ENCODE data around the gene RPL22L1.
"Not testable (repeated sequence)": the region's sequence is repeated elsewhere in the genome, so short reads cannot be mapped to it uniquely, and the experiment has no call there.

RPL22L1 gene

DNA sequence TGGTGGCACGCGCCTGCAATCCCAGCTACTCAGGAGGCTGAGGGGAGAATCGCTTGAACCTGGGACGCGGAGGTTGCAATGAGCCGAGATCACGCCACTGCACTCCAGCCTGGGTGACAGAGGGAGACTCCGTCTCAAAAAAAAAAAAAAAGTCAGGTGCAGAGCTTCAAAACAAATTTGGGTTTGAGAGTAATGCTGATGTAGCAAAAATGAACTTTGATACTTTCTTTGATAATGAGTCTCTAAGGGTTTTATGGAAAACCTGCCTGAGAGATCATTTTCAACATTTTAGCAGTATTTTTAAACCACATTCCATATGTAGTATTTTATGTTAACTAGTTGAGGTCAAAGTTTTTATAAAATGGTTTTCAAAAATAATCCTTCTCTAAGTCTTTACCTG is 23.9 kb upstream of the RPL22L1 start:
- Histone ChIP-seq H2BK5ac (ENCODE audit: low read length) (no peak overlapping the region), H3K27ac (replicated peaks; ENCODE audit: low read length) (no peak overlapping the region), H2BK120ac (ENCODE audit: low read depth, low read length) (no peak overlapping the region), H3K4ac (ENCODE audit: low read length) (no peak overlapping the region), H3K79me1 (ENCODE audit: low read depth, low read length) (no peaks in the 10 kb centered on the region), H3K4me3 (ENCODE audit: low read length in 2 of 2) (no peak overlapping the region), H3K18ac (ENCODE audit: low read length) (no peak overlapping the region), H3K4me1 (ENCODE audit: control insufficient read depth in 2 of 2, insufficient read depth in 1 of 2, low read depth in 1 of 2, low read length in 2 of 2) (no peaks in the 10 kb centered on the region), H4K8ac (ENCODE audit: low read depth, low read length) (no peak overlapping the region), H3K9ac (ENCODE audit: low read depth, low read length, poor library complexity) (no peak overlapping the region), H2AK5ac (ENCODE audit: low read depth, low read length) (no peak overlapping the region), H3K4me2 (ENCODE audit: insufficient read depth, low read length, poor library complexity, severe bottlenecking) (no peak overlapping the region), H3K14ac (ENCODE audit: low read length) (no peak overlapping the region), H2BK12ac (ENCODE audit: low read length) (no peak overlapping the region), H2AFZ (ENCODE audit: low read length) (no peak overlapping the region), H3K27me3 (ENCODE audit: control insufficient read depth in 3 of 3, insufficient read depth in 3 of 3, low read depth in 1 of 3, low read length in 3 of 3) (no peaks in the 10 kb centered on the region), H3K23ac (ENCODE audit: low read depth, low read length, poor library complexity) (no peak overlapping the region), H2BK15ac (ENCODE audit: low read length) (no peak overlapping the region), H3K36me3 (replicated peaks in 1 of 2; ENCODE audit: control insufficient read depth in 2 of 2, insufficient read depth in 2 of 2, low read length in 2 of 2) (no peaks in the 10 kb centered on the region), H3K9me3 (replicated peaks in 1 of 2; ENCODE audit: control insufficient read depth in 2 of 2, insufficient read depth in 1 of 2, low read depth in 1 of 2, low read length in 2 of 2) (peaks cover 0 to 18% of the 10 kb centered on the region in 2 donors), H4K91ac (ENCODE audit: low read depth, low read length, poor library complexity) (no peak overlapping the region)
- no CpG with 5 or more reads among the region's 8 CpGs for WGBS, 2 donors (ENCODE audit: extremely low coverage in 2 of 2, insufficient read length in 2 of 2, insufficient replicate concordance in 1 of 2)
- DNase-seq (ENCODE audit: low spot score): no peak

DNA sequence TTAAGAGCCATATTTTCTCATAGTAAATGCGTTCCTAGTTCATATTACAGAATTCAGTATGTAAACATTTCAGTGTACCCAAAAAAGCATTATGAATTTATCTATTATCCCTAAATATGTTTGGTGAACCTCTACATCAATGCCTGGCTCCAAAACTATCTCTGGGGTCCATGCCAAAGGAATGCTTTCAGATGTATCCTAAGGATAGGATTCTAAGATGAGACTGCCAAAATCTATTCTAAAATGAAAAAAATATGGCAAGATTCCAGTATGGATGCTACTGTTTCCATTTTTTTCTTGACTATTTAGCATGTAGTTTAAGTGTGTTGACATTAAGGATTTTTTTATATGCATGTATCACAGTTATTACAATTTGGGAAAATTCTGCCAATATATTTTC is 19.6 kb upstream of the RPL22L1 start:
- no CpG with 5 or more reads among the region's 1 CpG for WGBS, 2 donors (ENCODE audit: extremely low coverage in 2 of 2, insufficient read length in 2 of 2, insufficient replicate concordance in 1 of 2)
- Histone ChIP-seq H3K18ac (ENCODE audit: low read length) (no peak overlapping the region), H2BK120ac (ENCODE audit: low read depth, low read length) (no peak overlapping the region), H2BK15ac (ENCODE audit: low read length) (no peak overlapping the region), H3K9ac (ENCODE audit: low read depth, low read length, poor library complexity) (no peak overlapping the region), H2BK5ac (ENCODE audit: low read length) (no peak overlapping the region), H3K4me3 (ENCODE audit: low read length in 2 of 2) (no peak overlapping the region), H3K27me3 (ENCODE audit: control insufficient read depth in 3 of 3, insufficient read depth in 3 of 3, low read depth in 1 of 3, low read length in 3 of 3) (no peaks in the 10 kb centered on the region), H3K14ac (ENCODE audit: low read length) (no peak overlapping the region), H3K9me3 (replicated peaks in 1 of 2; ENCODE audit: control insufficient read depth in 2 of 2, insufficient read depth in 1 of 2, low read depth in 1 of 2, low read length in 2 of 2) (peaks cover 0 to 9% of the 10 kb centered on the region in 2 donors), H3K27ac (replicated peaks; ENCODE audit: low read length) (no peak overlapping the region), H3K4me1 (ENCODE audit: control insufficient read depth in 2 of 2, insufficient read depth in 1 of 2, low read depth in 1 of 2, low read length in 2 of 2) (no peaks in the 10 kb centered on the region), H2BK12ac (ENCODE audit: low read length) (no peak overlapping the region), H4K8ac (ENCODE audit: low read depth, low read length) (no peak overlapping the region), H3K4ac (ENCODE audit: low read length) (no peak overlapping the region), H4K91ac (ENCODE audit: low read depth, low read length, poor library complexity) (no peak overlapping the region), H3K79me1 (ENCODE audit: low read depth, low read length) (no peaks in the 10 kb centered on the region), H2AK5ac (ENCODE audit: low read depth, low read length) (no peak overlapping the region), H3K4me2 (ENCODE audit: insufficient read depth, low read length, poor library complexity, severe bottlenecking) (no peak overlapping the region), H2AFZ (ENCODE audit: low read length) (no peak overlapping the region), H3K23ac (ENCODE audit: low read depth, low read length, poor library complexity) (no peak overlapping the region), H3K36me3 (replicated peaks in 1 of 2; ENCODE audit: control insufficient read depth in 2 of 2, insufficient read depth in 2 of 2, low read length in 2 of 2) (no peaks in the 10 kb centered on the region)
- DNase-seq (ENCODE audit: low spot score): no peak

DNA sequence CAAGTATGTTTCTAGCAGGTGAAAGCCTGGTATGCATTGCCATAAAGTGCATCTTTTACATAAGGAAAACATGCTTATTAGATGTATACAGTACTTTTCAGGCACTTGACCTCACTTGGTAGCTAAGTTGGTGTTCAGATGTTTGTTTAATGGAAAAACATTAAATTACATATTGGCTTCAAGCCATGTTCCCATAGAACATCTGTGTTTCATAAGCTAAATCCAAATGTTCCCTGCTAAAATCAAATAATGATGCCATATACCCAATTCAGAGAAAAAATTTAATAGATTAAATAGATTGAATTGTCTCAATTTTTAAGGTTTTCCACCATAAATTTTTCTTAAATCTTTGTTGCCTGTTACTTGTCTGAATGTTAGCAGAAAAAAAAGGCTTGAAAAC is 19.1 kb upstream of the RPL22L1 start:
- Histone ChIP-seq H2BK15ac (ENCODE audit: low read length) (no peak overlapping the region), H4K91ac (ENCODE audit: low read depth, low read length, poor library complexity) (no peak overlapping the region), H2BK120ac (ENCODE audit: low read depth, low read length) (no peak overlapping the region)

DNA sequence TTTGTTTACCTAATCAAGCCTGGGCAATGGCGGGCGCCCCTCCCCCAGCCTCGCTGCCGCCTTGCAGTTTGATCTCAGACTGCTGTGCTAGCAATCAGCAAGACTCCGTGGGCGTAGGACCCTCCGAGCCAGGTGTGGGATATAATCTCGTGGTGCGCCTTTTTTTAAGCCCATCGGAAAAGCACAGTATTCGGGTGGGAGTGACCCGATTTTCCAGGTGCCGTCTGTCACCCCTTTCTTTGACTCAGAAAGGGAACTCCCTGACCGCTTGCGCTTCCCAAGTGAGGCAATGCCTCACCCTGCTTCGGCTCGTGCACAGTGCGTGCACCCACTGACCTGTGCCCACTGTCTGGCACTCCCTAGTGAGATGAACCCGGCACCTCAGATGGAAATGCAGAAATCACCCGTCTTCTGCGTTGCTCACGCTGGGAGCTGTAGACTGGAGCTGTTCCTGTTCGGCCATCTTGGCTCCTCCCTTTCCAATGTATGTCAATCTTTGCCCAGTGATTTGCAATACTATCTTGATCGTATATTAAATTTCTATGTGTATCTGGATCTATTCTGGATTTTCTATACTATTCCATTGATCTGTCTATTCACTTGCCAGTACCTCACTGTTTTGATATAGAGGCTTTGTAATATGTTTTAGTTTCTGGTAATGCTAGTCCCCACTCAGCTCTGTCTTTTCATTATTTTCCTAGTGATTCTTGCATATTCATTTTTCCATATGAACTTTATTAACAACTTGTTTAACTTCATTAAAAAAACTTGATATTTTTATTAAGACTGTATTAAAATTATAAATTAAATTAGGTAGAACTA is 14.3 kb upstream of the RPL22L1 start:
- not testable (repeated sequence) for H3K4me1 ChIP-seq (ENCODE audit: control insufficient read depth in 2 of 2, insufficient read depth in 1 of 2, low read depth in 1 of 2, low read length in 2 of 2); DNase-seq (ENCODE audit: low spot score); H2AFZ ChIP-seq (ENCODE audit: low read length); H2AK5ac ChIP-seq (ENCODE audit: low read depth, low read length); H2BK12ac ChIP-seq (ENCODE audit: low read length); H4K91ac ChIP-seq (ENCODE audit: low read depth, low read length, poor library complexity); H2BK120ac ChIP-seq (ENCODE audit: low read depth, low read length); H2BK5ac ChIP-seq (ENCODE audit: low read length); H3K4me3 ChIP-seq (ENCODE audit: low read length in 2 of 2); H3K79me1 ChIP-seq (ENCODE audit: low read depth, low read length); H2BK15ac ChIP-seq (ENCODE audit: low read length); H4K8ac ChIP-seq (ENCODE audit: low read depth, low read length); H3K36me3 ChIP-seq (replicated peaks in 1 of 2; ENCODE audit: control insufficient read depth in 2 of 2, insufficient read depth in 2 of 2, low read length in 2 of 2); H3K9me3 ChIP-seq (replicated peaks in 1 of 2; ENCODE audit: control insufficient read depth in 2 of 2, insufficient read depth in 1 of 2, low read depth in 1 of 2, low read length in 2 of 2); H3K27ac ChIP-seq (replicated peaks; ENCODE audit: low read length); H3K27me3 ChIP-seq (ENCODE audit: control insufficient read depth in 3 of 3, insufficient read depth in 3 of 3, low read depth in 1 of 3, low read length in 3 of 3); H3K4me2 ChIP-seq (ENCODE audit: insufficient read depth, low read length, poor library complexity, severe bottlenecking); H3K4ac ChIP-seq (ENCODE audit: low read length); H3K14ac ChIP-seq (ENCODE audit: low read length); H3K9ac ChIP-seq (ENCODE audit: low read depth, low read length, poor library complexity); H3K18ac ChIP-seq (ENCODE audit: low read length); H3K23ac ChIP-seq (ENCODE audit: low read depth, low read length, poor library complexity)
- WGBS, 2 donors (ENCODE audit: extremely low coverage in 2 of 2, insufficient read length in 2 of 2, insufficient replicate concordance in 1 of 2): no CpG with 5 or more reads among the region's 24 CpGs

More for the DNA sequence above, 19.1 kb upstream of the RPL22L1 start:
- H3K4ac ChIP-seq (ENCODE audit: low read length): no peak overlapping the region
- no peak overlapping the region for H2AFZ ChIP-seq (ENCODE audit: low read length)
- no peak overlapping the region for H3K4me3 ChIP-seq (ENCODE audit: low read length in 2 of 2)
- H2BK12ac ChIP-seq (ENCODE audit: low read length): no peak overlapping the region
- no peaks in the 10 kb centered on the region for H3K27me3 ChIP-seq (ENCODE audit: control insufficient read depth in 3 of 3, insufficient read depth in 3 of 3, low read depth in 1 of 3, low read length in 3 of 3)
- H3K79me1 ChIP-seq (ENCODE audit: low read depth, low read length): no peaks in the 10 kb centered on the region
- H3K9ac ChIP-seq (ENCODE audit: low read depth, low read length, poor library complexity): no peak overlapping the region
- H2BK5ac ChIP-seq (ENCODE audit: low read length): no peak overlapping the region
- no peak overlapping the region for H3K4me2 ChIP-seq (ENCODE audit: insufficient read depth, low read length, poor library complexity, severe bottlenecking)
- no peaks in the 10 kb centered on the region for H3K36me3 ChIP-seq (replicated peaks in 1 of 2; ENCODE audit: control insufficient read depth in 2 of 2, insufficient read depth in 2 of 2, low read length in 2 of 2)
- peaks cover 0 to 12% of the 10 kb centered on the region in 2 donors for H3K9me3 ChIP-seq (replicated peaks in 1 of 2; ENCODE audit: control insufficient read depth in 2 of 2, insufficient read depth in 1 of 2, low read depth in 1 of 2, low read length in 2 of 2)
- no peak overlapping the region for H3K27ac ChIP-seq (replicated peaks; ENCODE audit: low read length)
- no peak overlapping the region for H3K18ac ChIP-seq (ENCODE audit: low read length)
- H2AK5ac ChIP-seq (ENCODE audit: low read depth, low read length): no peak overlapping the region
- no peak overlapping the region for H3K23ac ChIP-seq (ENCODE audit: low read depth, low read length, poor library complexity)
- no peak overlapping the region for H4K8ac ChIP-seq (ENCODE audit: low read depth, low read length)
- no peak overlapping the region for H3K14ac ChIP-seq (ENCODE audit: low read length)
- no peaks in the 10 kb centered on the region for H3K4me1 ChIP-seq (ENCODE audit: control insufficient read depth in 2 of 2, insufficient read depth in 1 of 2, low read depth in 1 of 2, low read length in 2 of 2)
- no peak for DNase-seq (ENCODE audit: low spot score)
